Left lung (tissue), 10 donors: ENCODE measurements around the gene GPR15LG. TPM values are rescaled to one million over a fixed set of nuclear protein-coding genes. Genes with fewer than 3 reads are reported as not detected.

Experiments
- ATAC-seq: fragments of 200-7000 bp; cut with Tn5 transposase; one replicate; pipeline ENCODE4 v1.9.1; 2020; ENCODE audit warnings: moderate library complexity
- DNase-seq, 4 donors: peaks; one replicate each; pipeline ENCODE4 v3.0.0-alpha.2; 2013 to 2020
- H3K27ac ChIP-seq, 2 donors: fragments of 200-600 bp; sonication (generic) in 1 of 2; one replicate each; pipeline versions ENCODE4 v1.5.0 to v1.8.0; 2020 to 2021
- H3K27me3 ChIP-seq, 2 donors: fragments of 200-600 bp; sonication (generic) in 1 of 2; one replicate each; pipeline versions ENCODE4 v1.5.0 to v1.8.0; 2020 to 2021
- H3K36me3 ChIP-seq, 2 donors: fragments of 200-600 bp; sonication (generic) in 1 of 2; one replicate each; pipeline versions ENCODE4 v1.5.0 to v1.8.0; 2020 to 2021
- H3K4me1 ChIP-seq, 2 donors: fragments of 200-600 bp; one replicate each; pipeline ENCODE4 v1.8.0; 2021
- H3K4me3 ChIP-seq, 2 donors: fragments of 200-600 bp; sonication (generic) in 1 of 2; one replicate each; pipeline versions ENCODE4 v1.5.0 to v1.8.0; 2020 to 2021; ENCODE audit warnings: mild to moderate bottlenecking in 1 of 2
- H3K9me3 ChIP-seq, 2 donors: fragments of 200-600 bp; sonication (generic) in 1 of 2; one replicate each; pipeline versions ENCODE4 v1.5.0 to v1.8.0; 2020 to 2021
- CTCF ChIP-seq, 2 donors: fragments of 200-600 bp; sonication (generic) in 1 of 2; IDR thresholded peaks; one replicate each; pipeline versions ENCODE4 v1.5.0 to v1.8.0; 2021; ENCODE audit warnings: antibody characterized with exemption in 2 of 2
- intact Hi-C, 2 donors: fragments of 100-400 bp; cut with DNase I; formaldehyde crosslinking; loops; one replicate each; pipeline versions ENCODE4 v1.11.2 to v1.14.2; 2022
- polyA plus RNA-seq, 6 donors: library from polyadenylated mRNA; unstranded; fragments of 120-200 nt; gene quantifications; one replicate each; pipeline ENCODE4 v1.2.1, GENCODE V29; 2013; ENCODE audit not compliant: insufficient read length in 6 of 6
- total RNA-seq, 2 donors: library from RNA; stranded (reverse); fragmentation: NEBNext Ultra II Directional; extraction: Animal tissue kit (Norgen Biotek cat#: 25700); gene quantifications; one replicate each; pipeline ENCODE4 v1.2.1, GENCODE V29; 2021
- donor health status: DM: no; HTN: yes; CAD: no.
- donor health status: DM: no; HTN: no; CAD: no.

GPR15LG gene
- total and polyA plus RNA-seq, 8 donors = not detected

- DNase-seq (no peak), ATAC-seq (no peak)
- Histone ChIP-seq H3K27me3 (no peaks in the 10 kb centered on the region), H3K27ac (no peak overlapping the region), H3K36me3 (no peaks in the 10 kb centered on the region), H3K4me3 (no peak overlapping the region), H3K9me3 (peaks cover 0 to 1% of the 10 kb centered on the region in 2 donors), H3K4me1 (no peaks in the 10 kb centered on the region)
- intact Hi-C loops = no loop called here
- no peak for TF ChIP-seq CTCF (IDR thresholded peaks at IDR 0.05)
These were observed 889 bp upstream of the GPR15LG start for GRCh38 chr10:84172467-84173356.

- DNase-seq (no peak), ATAC-seq (no peak)
- Histone ChIP-seq H3K4me1 (no peaks in the 10 kb centered on the region), H3K36me3 (no peaks in the 10 kb centered on the region), H3K4me3 (no peak overlapping the region), H3K9me3 (no peaks in the 10 kb centered on the region), H3K27me3 (no peaks in the 10 kb centered on the region), H3K27ac (no peak overlapping the region)
- intact Hi-C loops = no loop called here
- TF ChIP-seq CTCF (IDR thresholded peaks at IDR 0.05) = no peak
These were observed 1.8 kb downstream of the GPR15LG start for GRCh38 chr10:84175436-84175835.

- Histone ChIP-seq H3K4me1 (no peaks in the 10 kb centered on the region), H3K4me3 (no peak overlapping the region), H3K27ac (no peak overlapping the region), H3K27me3 (no peaks in the 10 kb centered on the region), H3K36me3 (no peaks in the 10 kb centered on the region), H3K9me3 (no peaks in the 10 kb centered on the region)
- intact Hi-C loops = no loop called here
- TF ChIP-seq CTCF (IDR thresholded peaks at IDR 0.05) = no peak
- no peak for DNase-seq
- ATAC-seq = no peak
These were observed 2.8 kb downstream of the GPR15LG start for GRCh38 chr10:84176351-84176750.

- intact Hi-C loops = no loop called here
- no peaks in the 10 kb centered on the region for H3K36me3 ChIP-seq
- no peaks in the 10 kb centered on the region for H3K9me3 ChIP-seq
- no peak overlapping the region for H3K4me3 ChIP-seq
- no peak overlapping the region for H3K27ac ChIP-seq
- no peaks in the 10 kb centered on the region for H3K4me1 ChIP-seq
- no peak for DNase-seq
- H3K27me3 ChIP-seq = no peaks in the 10 kb centered on the region
- no peak for ATAC-seq
- TF ChIP-seq CTCF (IDR thresholded peaks at IDR 0.05) = no peak
These were observed 3.4 kb downstream of the GPR15LG start for GRCh38 chr10:84176836-84177474.

- intact Hi-C loops = no loop called here
- TF ChIP-seq CTCF (IDR thresholded peaks at IDR 0.05) = no peak
- Histone ChIP-seq H3K27me3 (no peaks in the 10 kb centered on the region), H3K4me3 (no peak overlapping the region), H3K9me3 (no peaks in the 10 kb centered on the region), H3K36me3 (no peaks in the 10 kb centered on the region), H3K4me1 (no peaks in the 10 kb centered on the region), H3K27ac (no peak overlapping the region)
- ATAC-seq (peak; percentile 33), DNase-seq (no peak)
These were observed 4.0 kb downstream of the GPR15LG start for GRCh38 chr10:84177541-84178141.
